Kidney (tissue), 14 donors: Measurements from ENCODE around the gene CDC27. TPM values are rescaled to one million over a fixed set of nuclear protein-coding genes. Genes with fewer than 3 reads are reported as not detected.

Experiments
- DNase-seq, 5 donors: peaks; one replicate each; pipeline ENCODE4 v3.0.0-alpha.2; 2013 to 2020
- FAIRE-seq: peaks from 2 replicates; lab custom pipeline; 2012; peaks lifted over from hg19 to GRCh38; lab: Jason Lieb, UNC
- H3K27ac ChIP-seq, 2 donors: one replicate each; pipeline ENCODE4 v1.7.0; 2013; ENCODE audit warnings: low read depth in 2 of 2, low read length in 2 of 2, inconsistent platforms in 1 of 2
- H3K27me3 ChIP-seq: one replicate; pipeline ENCODE4 v1.7.1; 2013; ENCODE audit warnings: low read length, inconsistent platforms; ENCODE audit not compliant: control insufficient read depth, insufficient read depth
- H3K36me3 ChIP-seq, 3 donors: one replicate each; pipeline versions ENCODE4 v1.7.0 to v1.7.1; 2013; ENCODE audit warnings: low read length in 3 of 3, control low read depth in 1 of 3, inconsistent platforms in 1 of 3; ENCODE audit not compliant: insufficient read depth in 3 of 3, control insufficient read depth in 2 of 3
- H3K4me1 ChIP-seq, 3 donors: one replicate each; pipeline versions ENCODE4 v1.7.0 to v1.7.1; 2013; ENCODE audit warnings: low read length in 3 of 3, inconsistent platforms in 1 of 3, low read depth in 1 of 3; ENCODE audit not compliant: control insufficient read depth in 2 of 3, insufficient read depth in 2 of 3
- H3K4me3 ChIP-seq, 3 donors: one replicate each; pipeline versions ENCODE4 v1.7.0 to v1.8.1; 2013; ENCODE audit warnings: low read length in 3 of 3, control low read depth in 1 of 3, inconsistent platforms in 1 of 3
- H3K9ac ChIP-seq, 3 donors: one replicate each; pipeline versions ENCODE4 v1.7.0 to v1.7.1; 2013; ENCODE audit warnings: low read length in 3 of 3, control low read depth in 1 of 3, inconsistent platforms in 1 of 3
- H3K9me3 ChIP-seq, 3 donors: one replicate each; pipeline versions ENCODE4 v1.7.0 to v1.7.1; 2013; ENCODE audit warnings: low read length in 3 of 3, control low read depth in 1 of 3, inconsistent platforms in 1 of 3; ENCODE audit not compliant: control insufficient read depth in 2 of 3, insufficient read depth in 1 of 3
- intact Hi-C: fragments of 100-400 bp; cut with DNase I; formaldehyde crosslinking; loops from one replicate; pipeline ENCODE4 v1.11.1; 2022
- polyA plus RNA-seq: library from polyadenylated mRNA; stranded (reverse); fragments of 350-450 nt; fragmentation: Illumina TruSeq; extraction: RNeasy Lipid Tissue Mini Kit (QIAGEN cat#74804); gene quantifications from one replicate; pipeline ENCODE4 v1.2.3, GENCODE V29; 2014; ENCODE audit warnings: low read depth, low replicate concordance; ENCODE audit not compliant: insufficient read depth
- total RNA-seq: library from RNA; stranded (reverse); fragmentation: NEBNext Ultra II Directional; extraction: Animal tissue kit (Norgen Biotek cat#: 25700); gene quantifications from one replicate; pipeline ENCODE4 v1.2.1, GENCODE V29; 2021
- TF ChIP-seq, protein P1 (sequence below): IDR thresholded peaks from 3 replicates; pipeline ENCODE4 v1.5.1; 2012; ENCODE audit warnings: mild to moderate bottlenecking, moderate library complexity, borderline replicate concordance; ENCODE audit not compliant: insufficient read depth; ENCODE audit errors: extremely low read depth
- donor health status: control.
- donor health status: control.
- donor health status: control.
- donor health status: control.
- donor health status: control.
- donor health status: DM: yes; HTN: yes; CAD: no.
- donor health status: Normal renal cell carcinoma (clear cell type).

The CDC27 gene
- total and polyA plus RNA-seq, 2 donors from 2014 or later: 18.2 to 78.2 TPM

DNA sequence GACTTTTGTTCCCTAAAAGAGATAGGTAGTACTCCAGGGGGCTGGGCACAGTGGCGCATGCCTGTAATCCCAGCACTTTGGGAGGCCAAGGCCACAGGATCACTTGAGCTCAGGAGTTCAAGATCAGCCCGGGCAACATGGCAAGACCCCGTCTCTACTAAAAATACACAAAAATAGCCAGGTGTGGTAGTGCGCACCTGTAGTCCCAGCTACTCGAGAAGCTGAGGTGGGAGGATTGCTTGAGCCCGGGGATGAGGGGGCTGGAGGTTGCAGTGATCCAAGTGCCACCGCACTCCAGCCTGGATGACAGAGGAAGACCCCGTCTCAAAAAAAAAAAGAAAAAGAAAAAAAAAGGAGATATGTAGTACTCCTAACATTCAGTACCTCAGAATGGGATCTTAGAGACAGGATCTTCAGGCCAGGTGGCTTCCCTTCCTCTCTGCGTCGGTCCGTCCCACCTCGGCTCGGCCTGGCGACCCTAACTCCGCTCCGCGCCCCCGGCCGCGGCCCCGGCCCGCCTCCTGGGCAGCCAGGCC is 89.6 kb downstream of the CDC27 start:
- TF ChIP-seq, protein P1, sequence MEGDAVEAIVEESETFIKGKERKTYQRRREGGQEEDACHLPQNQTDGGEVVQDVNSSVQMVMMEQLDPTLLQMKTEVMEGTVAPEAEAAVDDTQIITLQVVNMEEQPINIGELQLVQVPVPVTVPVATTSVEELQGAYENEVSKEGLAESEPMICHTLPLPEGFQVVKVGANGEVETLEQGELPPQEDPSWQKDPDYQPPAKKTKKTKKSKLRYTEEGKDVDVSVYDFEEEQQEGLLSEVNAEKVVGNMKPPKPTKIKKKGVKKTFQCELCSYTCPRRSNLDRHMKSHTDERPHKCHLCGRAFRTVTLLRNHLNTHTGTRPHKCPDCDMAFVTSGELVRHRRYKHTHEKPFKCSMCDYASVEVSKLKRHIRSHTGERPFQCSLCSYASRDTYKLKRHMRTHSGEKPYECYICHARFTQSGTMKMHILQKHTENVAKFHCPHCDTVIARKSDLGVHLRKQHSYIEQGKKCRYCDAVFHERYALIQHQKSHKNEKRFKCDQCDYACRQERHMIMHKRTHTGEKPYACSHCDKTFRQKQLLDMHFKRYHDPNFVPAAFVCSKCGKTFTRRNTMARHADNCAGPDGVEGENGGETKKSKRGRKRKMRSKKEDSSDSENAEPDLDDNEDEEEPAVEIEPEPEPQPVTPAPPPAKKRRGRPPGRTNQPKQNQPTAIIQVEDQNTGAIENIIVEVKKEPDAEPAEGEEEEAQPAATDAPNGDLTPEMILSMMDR: no peak
- Histone ChIP-seq H3K27ac (no peak overlapping the region), H3K9ac (peak overlapping the region; percentile 16 to 77 (median 61)), H3K36me3 (no peaks in the 10 kb centered on the region), H3K4me1 (peaks cover 0 to 3% (median 0%) of the 10 kb centered on the region in 3 donors), H3K27me3 (no peaks in the 10 kb centered on the region), H3K9me3 (no peaks in the 10 kb centered on the region), H3K4me3 (peak overlapping the region; percentile 64 to 79 (median 75))
- DNase-seq (peak in 1 of 5 donors; percentile 9), FAIRE-seq (no peak)
- intact Hi-C loops: no loop called here

DNA sequence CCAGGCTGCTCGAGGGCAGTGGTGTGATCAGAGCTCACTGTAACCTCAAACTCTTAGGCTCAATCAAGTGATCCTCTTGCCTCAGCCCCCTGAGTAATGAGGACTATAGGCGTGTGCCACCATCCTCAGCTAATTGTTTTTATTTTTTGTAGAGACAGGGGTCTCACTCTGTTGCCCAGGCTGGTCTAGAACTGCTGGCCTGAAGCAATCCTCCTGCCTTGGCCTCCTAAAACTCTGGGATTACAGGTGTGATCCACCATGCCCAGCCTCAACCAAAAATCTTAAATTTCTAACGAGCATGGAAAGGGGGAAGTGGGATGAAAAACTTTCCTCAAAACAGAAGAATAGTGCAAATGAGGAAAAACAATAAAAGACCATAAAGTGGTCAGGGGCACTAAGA is 92.8 kb downstream of the CDC27 start:
- Histone ChIP-seq H3K9ac (no peak overlapping the region), H3K27me3 (no peaks in the 10 kb centered on the region), H3K27ac (no peak overlapping the region), H3K4me1 (peaks cover 0 to 3% (median 0%) of the 10 kb centered on the region in 3 donors), H3K4me3 (no peak overlapping the region), H3K36me3 (peaks cover 0 to 3% (median 0%) of the 10 kb centered on the region in 3 donors), H3K9me3 (no peaks in the 10 kb centered on the region)
- TF ChIP-seq, protein P1: no peak
- intact Hi-C loops: no loop called here
- FAIRE-seq (no peak), DNase-seq (no peak)

DNA sequence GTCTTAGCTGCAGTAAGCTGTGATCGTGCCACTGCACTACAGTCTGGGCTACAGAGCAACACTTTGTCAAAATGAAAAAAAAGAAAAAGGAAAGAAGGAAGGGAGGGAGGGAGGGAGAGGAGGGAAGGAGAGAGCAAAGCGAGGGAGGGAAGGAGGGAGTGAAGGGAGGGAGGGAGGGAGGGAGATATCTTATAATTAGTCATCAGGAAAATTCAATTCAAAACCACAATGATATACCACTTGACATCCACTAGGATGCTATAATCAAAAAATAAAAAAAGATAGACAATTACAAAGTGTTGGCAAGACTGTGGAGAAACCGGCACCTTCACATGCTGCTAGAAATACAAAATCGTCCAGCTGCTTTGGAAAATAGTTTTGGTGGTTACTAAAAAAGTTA is 93.8 kb downstream of the CDC27 start:
- FAIRE-seq (no peak), DNase-seq (no peak)
- no peaks in the 10 kb centered on the region for H3K9me3 ChIP-seq
- no peak overlapping the region for H3K9ac ChIP-seq
- no peak overlapping the region for H3K4me3 ChIP-seq
- TF ChIP-seq, protein P1: no peak
- no peak overlapping the region for H3K27ac ChIP-seq
- peaks cover 0 to 3% (median 0%) of the 10 kb centered on the region in 3 donors for H3K4me1 ChIP-seq
- peaks cover 0 to 3% (median 0%) of the 10 kb centered on the region in 3 donors for H3K36me3 ChIP-seq
- no peaks in the 10 kb centered on the region for H3K27me3 ChIP-seq
- intact Hi-C loops: no loop called here

DNA sequence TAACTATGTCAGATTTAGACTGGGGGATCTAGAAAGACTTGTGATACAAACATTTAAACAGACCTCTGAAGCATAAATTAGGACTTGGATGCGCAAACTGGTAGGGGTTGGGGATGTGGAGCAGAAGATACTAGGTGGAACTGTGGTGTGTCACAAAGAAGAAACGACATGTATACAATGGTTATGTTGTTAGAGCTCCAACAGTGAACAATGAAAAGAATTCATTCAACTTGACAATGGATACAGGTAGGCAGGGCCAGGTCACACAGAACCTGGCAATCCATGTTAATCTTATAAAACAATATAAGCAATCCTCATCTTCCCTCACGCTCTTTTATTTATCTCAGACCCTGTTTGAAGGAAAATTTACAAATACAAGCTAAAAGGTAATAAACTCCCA is 102.0 kb downstream of the CDC27 start:
- Histone ChIP-seq H3K27ac (no peak overlapping the region), H3K9me3 (no peaks in the 10 kb centered on the region), H3K27me3 (no peaks in the 10 kb centered on the region), H3K4me1 (no peaks in the 10 kb centered on the region), H3K9ac (no peak overlapping the region), H3K4me3 (no peak overlapping the region), H3K36me3 (no peaks in the 10 kb centered on the region)
- DNase-seq (no peak), FAIRE-seq (no peak)
- TF ChIP-seq, protein P1: no peak
- intact Hi-C loops: no loop called here
